Liver (tissue), 9 donors: ENCODE data around the gene TMEM163. TPM values are rescaled to one million over a fixed set of nuclear protein-coding genes. Genes with fewer than 3 reads are reported as not detected.

Source experiments
- DNase-seq: peaks from one replicate; pipeline ENCODE4 v3.0.0-alpha.2; 2017; ENCODE audit warnings: low spot score
- H3K27ac ChIP-seq, 2 donors: one replicate each; pipeline ENCODE4 v1.7.0; 2013; ENCODE audit warnings: inconsistent platforms in 2 of 2, low read length in 2 of 2, control low read depth in 1 of 2, low read depth in 1 of 2, mild to moderate bottlenecking in 1 of 2
- H3K27me3 ChIP-seq, 4 donors: one replicate each; pipeline versions ENCODE4 v1.6.1 to v1.7.0; 2013; ENCODE audit warnings: low read length in 3 of 4, inconsistent platforms in 1 of 4, mild to moderate bottlenecking in 1 of 4, moderate library complexity in 1 of 4; ENCODE audit not compliant: control insufficient read depth in 4 of 4, insufficient read depth in 4 of 4
- H3K36me3 ChIP-seq, 4 donors: one replicate each; pipeline versions ENCODE4 v1.6.1 to v1.7.0; 2013; ENCODE audit warnings: low read length in 3 of 4, mild to moderate bottlenecking in 3 of 4, low read depth in 1 of 4, moderate library complexity in 1 of 4; ENCODE audit not compliant: control insufficient read depth in 4 of 4, insufficient read depth in 3 of 4
- H3K4me1 ChIP-seq, 4 donors: one replicate each; pipeline versions ENCODE4 v1.6.1 to v1.7.0; 2013; ENCODE audit warnings: low read length in 3 of 4, mild to moderate bottlenecking in 3 of 4, moderate library complexity in 1 of 4; ENCODE audit not compliant: control insufficient read depth in 4 of 4, insufficient read depth in 4 of 4
- H3K4me3 ChIP-seq, 3 donors: one replicate each; pipeline versions ENCODE4 v1.6.1 to v1.7.0; 2013; ENCODE audit warnings: low read length in 3 of 3, control low read depth in 1 of 3, low read depth in 1 of 3, mild to moderate bottlenecking in 1 of 3
- H3K9ac ChIP-seq, 2 donors: one replicate each; pipeline ENCODE4 v1.7.0; 2013; ENCODE audit warnings: low read length in 2 of 2, mild to moderate bottlenecking in 2 of 2, moderate library complexity in 2 of 2, control low read depth in 1 of 2, low read depth in 1 of 2
- H3K9me3 ChIP-seq, 4 donors: one replicate each; pipeline versions ENCODE4 v1.6.1 to v1.7.0; 2013; ENCODE audit warnings: low read length in 3 of 4; ENCODE audit not compliant: control insufficient read depth in 4 of 4
- ATF3 ChIP-seq: IDR thresholded peaks from 2 replicates; pipeline ENCODE4 v1.6.1; 2016; ENCODE audit warnings: antibody characterized with exemption
- CTCF ChIP-seq: fragments of 150-350 bp; IDR thresholded peaks from 2 replicates; pipeline ENCODE4 v1.5.1; 2017; ENCODE audit warnings: improper control_type of control experiment, low read depth, low read length; ENCODE audit not compliant: missing input control
- EGR1 ChIP-seq, 2 donors: IDR thresholded peaks; 2 replicates each; pipeline ENCODE4 v1.6.1; 2016 to 2018; ENCODE audit warnings: antibody characterized with exemption in 2 of 2, low read depth in 2 of 2
- FOXA1 ChIP-seq: IDR thresholded peaks from 2 replicates; pipeline ENCODE4 v1.6.1; 2016; ENCODE audit warnings: antibody characterized with exemption
- FOXA2 ChIP-seq: IDR thresholded peaks from 2 replicates; pipeline ENCODE4 v1.6.1; 2016; ENCODE audit warnings: antibody characterized with exemption
- GABPA ChIP-seq, 2 donors: IDR thresholded peaks in 1 of 2; conservative IDR thresholded peaks in 1 of 2; 2 replicates each; pipeline ENCODE4 v1.6.1; 2016; ENCODE audit warnings: antibody characterized with exemption in 2 of 2, mild to moderate bottlenecking in 1 of 2, moderate library complexity in 1 of 2
- HNF4A ChIP-seq, 2 donors: conservative IDR thresholded peaks; 2 replicates each; pipeline ENCODE4 v1.6.1; 2016; ENCODE audit warnings: antibody characterized with exemption in 2 of 2, mild to moderate bottlenecking in 2 of 2
- HNF4G ChIP-seq: IDR thresholded peaks from 2 replicates; pipeline ENCODE4 v1.6.1; 2016; ENCODE audit warnings: antibody characterized with exemption
- JUND ChIP-seq, 2 donors: IDR thresholded peaks; 2 replicates each; pipeline ENCODE4 v1.6.1; 2016; ENCODE audit warnings: antibody characterized with exemption in 2 of 2
- MAX ChIP-seq: IDR thresholded peaks from 2 replicates; pipeline ENCODE4 v1.6.1; 2016; ENCODE audit warnings: antibody characterized with exemption
- NR2F2 ChIP-seq: IDR thresholded peaks from 2 replicates; pipeline ENCODE4 v1.6.1; 2016; ENCODE audit warnings: antibody characterized with exemption
- RAD21 ChIP-seq, 2 donors: IDR thresholded peaks; 2 replicates each; pipeline ENCODE4 v1.6.1; 2016; ENCODE audit warnings: antibody characterized with exemption in 2 of 2, mild to moderate bottlenecking in 2 of 2
- REST ChIP-seq: IDR thresholded peaks from 2 replicates; pipeline ENCODE4 v1.6.1; 2016; ENCODE audit warnings: antibody characterized with exemption, mild to moderate bottlenecking
- RXRA ChIP-seq, 2 donors: IDR thresholded peaks; 2 replicates each; pipeline ENCODE4 v1.6.1; 2017 to 2018; ENCODE audit warnings: antibody characterized with exemption in 2 of 2, mild to moderate bottlenecking in 1 of 2
- SP1 ChIP-seq: IDR thresholded peaks from 2 replicates; pipeline ENCODE4 v1.6.1; 2018; ENCODE audit warnings: antibody characterized with exemption, mild to moderate bottlenecking
- TAF1 ChIP-seq: conservative IDR thresholded peaks from 2 replicates; pipeline ENCODE4 v1.6.1; 2016; ENCODE audit warnings: antibody characterized with exemption, mild to moderate bottlenecking
- YY1 ChIP-seq: IDR thresholded peaks from 2 replicates; pipeline ENCODE4 v1.6.1; 2016; ENCODE audit warnings: antibody characterized with exemption, mild to moderate bottlenecking
- ZBTB33 ChIP-seq: IDR thresholded peaks from 2 replicates; pipeline ENCODE4 v1.6.1; 2016; ENCODE audit warnings: antibody characterized with exemption
- WGBS: extraction: QIAGEN DNeasy Blood & Tissue Kit; methylation state at CpG from one replicate; pipeline ENCODE4 v1.1.7; 2013; 5-methylcytosine and 5-hydroxymethylcytosine counted together
- polyA plus RNA-seq, 2 donors: library from polyadenylated mRNA; stranded (reverse) in 1 of 2; unstranded in 1 of 2; fragments of 200-250 nt in 1 of 2; fragments of >200 nt in 1 of 2; fragmentation: Nextera tagmentation in 1 of 2; extraction: Ambion mirVana in 1 of 2; gene quantifications; one replicate each; pipeline versions ENCODE4 v1.2.1 to v1.2.3, GENCODE V29; 2013 to 2015
- total RNA-seq, 2 donors: library from RNA; depleted of rRNA; stranded (reverse); fragments of >200 nt; gene quantifications; one replicate each; pipeline ENCODE4 v1.2.3, GENCODE V29; 2014
- donor health status: healthy.
- donor health status: healthy.
- donor health status: healthy.
- donor health status: healthy.
- donor health status: healthy.

Gene TMEM163
- total and polyA plus RNA-seq, 4 donors: 0.08 to 0.48 (median 0.25) TPM

GRCh38 chr2:134515137-134515536 is 203.7 kb downstream of the TMEM163 start:
- TF ChIP-seq ZBTB33 (no peak), CTCF (no peak), JUND (IDR thresholded peaks at IDR 0.05) (no peak), NR2F2 (no peak), EGR1 (IDR thresholded peaks at IDR 0.05; ENCODE audit: low read depth in 2 of 2) (no peak), REST (no peak), YY1 (no peak), TAF1 (no peak), ATF3 (no peak), FOXA2 (no peak), FOXA1 (no peak), GABPA (IDR thresholded peaks at IDR 0.05 in 1 of 2, conservative IDR thresholded peaks at IDR 0.05 in 1 of 2) (no peak), HNF4G (no peak), SP1 (no peak), HNF4A (conservative IDR thresholded peaks at IDR 0.05) (no peak), RAD21 (IDR thresholded peaks at IDR 0.05) (no peak), RXRA (IDR thresholded peaks at IDR 0.05) (no peak), MAX (no peak)
- WGBS: 75% methylated on average over 5 of the region's 5 CpGs
- Histone ChIP-seq H3K36me3 (no peaks in the 10 kb centered on the region), H3K27me3 (peaks cover 0 to 2% (median 0%) of the 10 kb centered on the region in 4 donors), H3K9me3 (peaks cover 0 to 1% (median 0%) of the 10 kb centered on the region in 4 donors), H3K4me3 (no peak overlapping the region), H3K27ac (no peak overlapping the region), H3K4me1 (no peaks in the 10 kb centered on the region), H3K9ac (no peak overlapping the region)
- no peak for DNase-seq
